Measurements from ENCODE around the gene LRRC34. TPM values are rescaled to one million over a fixed set of nuclear protein-coding genes. Genes with fewer than 3 reads are reported as not detected.

LRRC34 gene
- total and polyA plus RNA-seq, 2 of the 8 experiments (the other 6 are each of a cell fraction or from before 2014, with no cell fraction given) = 3.3 to 4.1 TPM

DNA sequence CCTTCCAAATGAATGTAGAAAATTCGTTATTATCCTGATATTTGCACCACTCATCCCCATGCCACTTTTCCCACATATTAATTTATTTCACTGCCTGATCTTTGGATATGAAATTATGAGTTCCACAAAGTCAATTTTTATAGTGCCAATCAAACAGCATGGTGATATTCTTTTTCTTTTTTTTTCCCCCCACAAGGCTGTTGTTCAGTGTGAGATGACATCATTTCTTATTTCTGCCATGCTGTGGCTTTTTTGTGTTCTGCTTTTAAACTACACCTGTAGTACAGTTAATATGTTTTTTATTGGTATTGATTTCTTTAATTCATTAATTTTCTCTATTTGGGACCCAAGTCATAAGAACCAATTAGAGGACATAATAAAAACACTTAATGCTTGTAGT, 24.9 kb downstream of the LRRC34 start:
- Histone ChIP-seq H2BK120ac (replicated peaks; ENCODE audit: low read depth, low read length) (no peak overlapping the region), H3K4me1 (replicated peaks in 1 of 4; ENCODE audit: control insufficient read depth in 3 of 4, insufficient read depth in 4 of 4, low read length in 3 of 4) (no peaks in the 10 kb centered on the region)

More for the DNA sequence above, 24.9 kb downstream of the LRRC34 start:
- Histone ChIP-seq H4K91ac (replicated peaks; ENCODE audit: insufficient read length, low read length) (no peak overlapping the region), H2AK5ac (ENCODE audit: low read depth, low read length) (no peak overlapping the region), H3K27me3 (replicated peaks in 1 of 4; ENCODE audit: control insufficient read depth in 3 of 4, extremely low read depth in 1 of 4, insufficient read depth in 3 of 4, low read length in 3 of 4) (no peaks in the 10 kb centered on the region), H3K56ac (replicated peaks; ENCODE audit: insufficient read length, low read depth, low read length) (no peak overlapping the region), H3K4me2 (ENCODE audit: insufficient read depth in 1 of 2, low read depth in 2 of 2, low read length in 2 of 2) (no peak overlapping the region), H3K4me3 (ENCODE audit: extremely low read depth in 1 of 4, insufficient read depth in 2 of 4, low read depth in 3 of 4, low read length in 4 of 4) (no peak overlapping the region), H4K5ac (ENCODE audit: insufficient read length, low read depth, low read length) (no peak overlapping the region), H4K8ac (ENCODE audit: extremely low read depth, insufficient read depth, low read length) (no peak overlapping the region), H3K23me2 (ENCODE audit: low read depth, low read length) (no peaks in the 10 kb centered on the region), H3K9me3 (ENCODE audit: insufficient read depth in 2 of 2, low read depth in 1 of 2, low read length in 1 of 2) (no peaks in the 10 kb centered on the region), H3K4ac (replicated peaks; ENCODE audit: insufficient read length, low read depth, low read length) (no peak overlapping the region), H2BK12ac (ENCODE audit: low read depth, low read length) (no peak overlapping the region), H3K79me2 (ENCODE audit: control insufficient read depth in 1 of 2, insufficient read depth in 2 of 2, low read length in 2 of 2) (no peaks in the 10 kb centered on the region), H3K9ac (replicated peaks in 1 of 4; ENCODE audit: extremely low read depth in 1 of 4, low read depth in 3 of 4, low read length in 3 of 4) (no peak overlapping the region), H3K23ac (ENCODE audit: insufficient read length) (no peak overlapping the region), H3K14ac (ENCODE audit: insufficient read length) (no peak overlapping the region), H3K79me1 (ENCODE audit: low read depth, low read length) (no peaks in the 10 kb centered on the region), H2AFZ (ENCODE audit: low read length) (no peak overlapping the region), H2BK15ac (ENCODE audit: low read length) (no peak overlapping the region), H3K27ac (ENCODE audit: low read depth, low read length) (no peak overlapping the region), H4K20me1 (replicated peaks in 1 of 2; ENCODE audit: control insufficient read depth in 1 of 2, insufficient read depth in 2 of 2, low read length in 2 of 2) (no peaks in the 10 kb centered on the region), H3K18ac (ENCODE audit: extremely low read depth, low read length) (no peak overlapping the region), H2BK5ac (ENCODE audit: low read depth, low read length) (no peak overlapping the region), H2BK20ac (ENCODE audit: low read length) (no peak overlapping the region), H3K36me3 (ENCODE audit: control insufficient read depth in 2 of 4, insufficient read depth in 4 of 4, low read length in 3 of 4) (peaks cover 0 to 59% (median 22%) of the 10 kb centered on the region in 4 experiments; a peak in 4 of 8 replicates)
- no peak for DNase-seq (ENCODE audit: low read depth in 1 of 2, low spot score in 2 of 2)
- POLR2A ChIA-PET (ENCODE audit: partially characterized antibody) = no interaction called here
- WGBS, 2 experiments (ENCODE audit: extremely low coverage in 1 of 2, insufficient coverage in 1 of 2, insufficient read length in 1 of 2, insufficient replicate concordance in 2 of 2, low coverage in 1 of 2, low lambda C conversion rate in 2 of 2, missing lambda C conversion rate in 1 of 2) = 80% methylated on average over 1 of the region's 1 CpG; no CpG with 5 or more reads in 1 of the 2 experiments
- FAIRE-seq = no peak
- TF ChIP-seq EP300 (IDR thresholded peaks at IDR 0.05; ENCODE audit: borderline replicate concordance in 1 of 2, low read depth in 2 of 2, low read length in 2 of 2) = no peak
- no peak for TF ChIP-seq CHD1 (IDR thresholded peaks at IDR 0.05; ENCODE audit: low read depth, low read length)
- TF ChIP-seq, protein P1, sequence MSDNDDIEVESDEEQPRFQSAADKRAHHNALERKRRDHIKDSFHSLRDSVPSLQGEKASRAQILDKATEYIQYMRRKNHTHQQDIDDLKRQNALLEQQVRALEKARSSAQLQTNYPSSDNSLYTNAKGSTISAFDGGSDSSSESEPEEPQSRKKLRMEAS (IDR thresholded peaks at IDR 0.05) = no peak
- CTCF ChIA-PET (ENCODE audit: partially characterized antibody) = no interaction called here

Measured in H1 (cell line).